ENCODE measurements around the gene ST8SIA2.

The ST8SIA2 gene

DNA sequence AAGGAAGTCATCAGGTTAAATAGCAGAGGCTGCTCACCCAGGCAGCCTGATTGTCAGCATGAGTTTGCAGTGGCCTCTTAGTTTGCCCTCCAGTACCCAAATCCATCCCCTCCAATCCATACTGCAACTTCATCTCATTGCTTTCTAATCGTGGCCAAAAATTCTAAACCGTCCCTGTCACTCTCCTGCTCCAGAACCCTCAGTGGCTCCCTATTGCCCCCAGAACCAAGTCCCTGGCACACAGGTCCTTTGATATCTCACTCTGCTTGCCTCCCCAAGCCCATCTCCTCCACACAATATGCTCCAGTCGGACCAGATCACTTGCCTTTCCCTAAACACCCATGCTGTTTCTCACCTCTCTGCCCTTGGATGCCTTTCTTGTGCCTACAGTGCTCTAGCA is 49.7 kb downstream of the ST8SIA2 start:
- no peaks in the 10 kb centered on the region for H3K9me3 Mint-ChIP-seq
- H3K27me3 Mint-ChIP-seq (ENCODE audit: low read depth), result no peaks in the 10 kb centered on the region
- no peaks in the 10 kb centered on the region for H3K36me3 Mint-ChIP-seq (ENCODE audit: low read depth)
- no peaks in the 10 kb centered on the region for H3K4me1 Mint-ChIP-seq (ENCODE audit: low read depth)
- no peak overlapping the region for H3K27ac Mint-ChIP-seq
- H3K4me3 Mint-ChIP-seq, result no peak overlapping the region

DNA sequence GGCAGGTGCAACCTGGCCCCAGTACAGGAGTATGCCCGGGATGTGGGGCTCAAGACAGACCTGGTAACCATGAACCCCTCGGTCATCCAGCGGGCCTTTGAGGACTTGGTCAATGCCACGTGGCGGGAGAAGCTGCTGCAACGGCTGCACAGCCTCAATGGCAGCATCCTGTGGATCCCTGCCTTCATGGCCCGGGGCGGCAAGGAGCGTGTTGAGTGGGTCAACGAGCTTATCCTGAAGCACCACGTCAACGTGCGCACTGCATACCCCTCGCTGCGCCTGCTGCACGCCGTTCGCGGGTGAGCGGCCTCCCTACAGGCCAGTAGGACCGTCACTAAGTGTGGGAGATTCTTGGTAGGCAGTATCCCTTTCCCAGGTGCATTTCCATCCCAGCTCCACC is 51.0 kb downstream of the ST8SIA2 start:
- no peaks in the 10 kb centered on the region for H3K9me3 Mint-ChIP-seq
- no peak overlapping the region for H3K4me3 Mint-ChIP-seq
- H3K36me3 Mint-ChIP-seq (ENCODE audit: low read depth), result no peaks in the 10 kb centered on the region
- H3K4me1 Mint-ChIP-seq (ENCODE audit: low read depth), result no peaks in the 10 kb centered on the region
- no peaks in the 10 kb centered on the region for H3K27me3 Mint-ChIP-seq (ENCODE audit: low read depth)
- H3K27ac Mint-ChIP-seq, result no peak overlapping the region

DNA sequence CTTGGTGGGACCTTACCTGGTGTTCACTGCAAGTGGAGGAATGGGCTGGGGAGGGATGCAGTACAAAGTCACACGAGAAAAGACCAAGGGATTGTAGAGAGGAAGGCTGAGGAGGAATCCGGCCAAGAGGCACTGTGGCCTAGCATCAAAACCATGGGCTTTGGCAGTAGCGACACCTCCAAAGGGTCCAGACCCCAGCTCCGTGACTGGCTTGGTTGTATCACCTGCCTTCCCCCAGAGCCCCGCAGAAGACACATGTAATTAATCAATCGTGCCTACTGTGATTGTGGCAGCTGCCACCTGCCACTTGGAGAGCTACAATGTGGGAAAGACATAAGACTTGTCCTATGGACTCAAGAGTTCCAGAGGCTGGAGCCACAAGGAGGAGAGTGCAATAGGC is 54.7 kb downstream of the ST8SIA2 start:
- no peaks in the 10 kb centered on the region for H3K4me1 Mint-ChIP-seq (ENCODE audit: low read depth)
- H3K36me3 Mint-ChIP-seq (ENCODE audit: low read depth), result no peaks in the 10 kb centered on the region
- no peak overlapping the region for H3K27ac Mint-ChIP-seq
- no peaks in the 10 kb centered on the region for H3K9me3 Mint-ChIP-seq
- no peak overlapping the region for H3K4me3 Mint-ChIP-seq
- no peaks in the 10 kb centered on the region for H3K27me3 Mint-ChIP-seq (ENCODE audit: low read depth)

DNA sequence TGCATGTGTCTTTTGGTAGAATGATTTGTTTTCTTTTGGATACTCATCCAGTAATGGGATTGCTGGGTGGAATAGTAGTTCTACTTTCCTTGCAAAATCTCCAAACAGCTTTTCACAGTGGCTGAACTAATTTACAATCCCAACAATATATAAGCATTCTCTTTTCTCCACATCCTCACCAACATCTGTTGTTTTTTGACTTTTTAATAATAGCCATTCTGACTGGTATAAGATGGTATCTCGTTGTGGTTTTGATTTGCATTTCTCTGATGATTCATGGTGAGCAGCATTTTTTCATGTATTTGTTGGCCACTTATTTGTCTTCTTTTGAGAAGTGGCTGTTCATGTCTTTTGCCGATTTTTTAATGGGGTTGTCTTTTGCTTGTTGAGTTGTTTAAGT is 55.8 kb downstream of the ST8SIA2 start:
- H3K27ac Mint-ChIP-seq, result no peak overlapping the region
- H3K4me1 Mint-ChIP-seq (ENCODE audit: low read depth), result no peaks in the 10 kb centered on the region
- no peaks in the 10 kb centered on the region for H3K36me3 Mint-ChIP-seq (ENCODE audit: low read depth)
- no peaks in the 10 kb centered on the region for H3K9me3 Mint-ChIP-seq
- H3K27me3 Mint-ChIP-seq (ENCODE audit: low read depth), result no peaks in the 10 kb centered on the region
- H3K4me3 Mint-ChIP-seq, result no peak overlapping the region

DNA sequence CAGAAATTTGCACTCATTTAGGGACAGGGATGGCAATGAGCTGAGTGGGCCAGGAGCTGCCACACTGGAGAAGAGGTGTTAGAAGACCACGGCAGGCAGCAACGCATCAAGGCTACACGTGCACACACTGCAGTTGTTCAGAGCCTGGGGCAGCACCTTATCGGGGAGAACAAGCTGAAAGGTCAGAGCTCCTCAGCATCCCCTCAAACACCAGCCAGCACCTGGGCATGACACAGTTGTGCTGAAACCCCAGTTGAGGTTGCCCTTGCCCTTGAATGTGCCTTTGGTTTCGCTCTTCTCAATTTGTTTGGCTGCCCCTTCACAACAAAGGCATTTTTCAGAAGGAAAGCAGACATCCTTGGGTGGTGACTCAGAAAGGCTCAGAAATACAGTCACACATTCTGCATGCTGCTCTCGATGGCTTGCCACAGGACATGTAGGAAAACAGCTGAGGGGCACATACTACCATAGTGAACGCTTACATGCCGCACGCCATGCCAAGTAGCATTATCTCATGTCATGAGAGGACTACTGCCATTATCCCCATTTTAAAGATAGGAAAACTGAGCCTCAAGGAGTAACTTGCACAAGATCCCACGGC is 57.6 kb downstream of the ST8SIA2 start:
- Mint-ChIP-seq H3K27ac (no peak overlapping the region), H3K4me3 (no peak overlapping the region), H3K4me1 (ENCODE audit: low read depth) (no peaks in the 10 kb centered on the region), H3K9me3 (no peaks in the 10 kb centered on the region), H3K36me3 (ENCODE audit: low read depth) (no peaks in the 10 kb centered on the region), H3K27me3 (ENCODE audit: low read depth) (no peaks in the 10 kb centered on the region)

DNA sequence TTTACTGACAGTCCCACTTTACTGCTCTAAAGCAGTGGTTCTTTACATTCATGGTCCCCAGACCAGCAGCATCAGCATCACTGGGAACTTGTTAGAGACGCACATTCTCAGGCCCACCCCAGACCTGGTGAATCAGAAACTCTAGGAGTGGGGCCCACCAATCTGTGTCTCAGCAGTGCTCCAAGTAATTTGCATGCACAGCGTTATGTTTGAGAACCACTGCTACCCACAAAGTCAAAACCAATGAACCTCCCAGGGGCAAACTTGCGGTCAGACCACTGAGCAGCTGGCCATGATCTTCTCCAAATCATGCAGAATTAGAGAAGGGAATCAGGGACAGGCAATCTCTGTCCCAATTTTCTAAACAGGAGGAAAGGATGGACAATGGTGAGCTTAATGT is 58.5 kb downstream of the ST8SIA2 start:
- Mint-ChIP-seq H3K4me3 (no peak overlapping the region), H3K9me3 (no peaks in the 10 kb centered on the region), H3K27ac (no peak overlapping the region), H3K4me1 (ENCODE audit: low read depth) (no peaks in the 10 kb centered on the region), H3K36me3 (ENCODE audit: low read depth) (no peaks in the 10 kb centered on the region), H3K27me3 (ENCODE audit: low read depth) (no peaks in the 10 kb centered on the region)

DNA sequence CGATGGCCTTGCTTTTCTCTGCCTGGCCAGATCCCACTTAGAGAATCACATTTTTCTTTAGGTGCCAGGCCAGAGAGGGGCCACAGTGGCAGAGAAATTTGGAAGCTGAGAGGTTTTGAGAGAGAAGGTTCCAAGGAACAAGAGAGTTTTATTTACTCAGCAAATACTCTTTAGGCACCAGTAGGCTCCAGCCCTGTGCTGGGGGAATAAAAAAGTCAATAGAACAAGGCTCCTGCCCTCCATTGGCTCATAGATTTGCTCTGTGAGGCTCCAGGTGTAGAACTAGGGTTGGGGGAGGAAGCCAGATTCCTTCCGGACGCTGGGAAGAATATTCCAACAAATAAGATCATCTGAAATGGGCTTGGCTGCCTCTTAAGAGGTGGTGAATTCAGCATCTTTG is 59.9 kb downstream of the ST8SIA2 start:
- Mint-ChIP-seq H3K36me3 (ENCODE audit: low read depth) (no peaks in the 10 kb centered on the region), H3K4me1 (ENCODE audit: low read depth) (no peaks in the 10 kb centered on the region), H3K27me3 (ENCODE audit: low read depth) (no peaks in the 10 kb centered on the region), H3K27ac (no peak overlapping the region), H3K4me3 (no peak overlapping the region), H3K9me3 (no peaks in the 10 kb centered on the region)

DNA sequence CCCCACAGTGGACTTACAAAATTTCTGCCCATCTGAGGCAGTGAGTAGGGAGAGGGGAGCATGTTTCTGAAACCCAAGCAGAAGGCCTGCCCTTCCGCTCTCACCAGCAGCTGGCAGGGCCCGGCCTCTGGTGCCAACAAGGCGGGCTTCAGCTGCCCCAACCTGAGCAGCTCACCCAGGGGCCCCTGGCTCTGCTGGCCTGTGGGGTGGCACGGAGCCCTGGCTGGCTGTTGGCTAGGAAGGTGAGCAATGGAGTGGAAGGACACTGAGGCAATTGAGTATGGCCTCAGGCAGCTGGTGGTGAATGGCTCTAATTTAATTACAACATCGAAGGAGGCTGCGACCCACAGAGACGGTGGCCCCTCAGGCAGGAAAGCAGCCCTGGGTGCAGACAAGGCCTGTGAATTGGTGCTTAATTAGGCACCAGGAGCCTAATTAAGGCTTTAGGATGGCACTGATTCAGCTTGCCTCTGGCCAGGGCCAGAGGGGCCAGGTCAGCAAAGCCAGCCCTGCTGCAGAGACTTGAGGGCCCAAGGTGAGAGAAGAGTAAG is 60.9 kb downstream of the ST8SIA2 start:
- H3K4me1 Mint-ChIP-seq (ENCODE audit: low read depth), result no peaks in the 10 kb centered on the region
- no peak overlapping the region for H3K4me3 Mint-ChIP-seq
- no peaks in the 10 kb centered on the region for H3K9me3 Mint-ChIP-seq
- H3K27me3 Mint-ChIP-seq (ENCODE audit: low read depth), result no peaks in the 10 kb centered on the region
- no peak overlapping the region for H3K27ac Mint-ChIP-seq
- no peaks in the 10 kb centered on the region for H3K36me3 Mint-ChIP-seq (ENCODE audit: low read depth)

DNA sequence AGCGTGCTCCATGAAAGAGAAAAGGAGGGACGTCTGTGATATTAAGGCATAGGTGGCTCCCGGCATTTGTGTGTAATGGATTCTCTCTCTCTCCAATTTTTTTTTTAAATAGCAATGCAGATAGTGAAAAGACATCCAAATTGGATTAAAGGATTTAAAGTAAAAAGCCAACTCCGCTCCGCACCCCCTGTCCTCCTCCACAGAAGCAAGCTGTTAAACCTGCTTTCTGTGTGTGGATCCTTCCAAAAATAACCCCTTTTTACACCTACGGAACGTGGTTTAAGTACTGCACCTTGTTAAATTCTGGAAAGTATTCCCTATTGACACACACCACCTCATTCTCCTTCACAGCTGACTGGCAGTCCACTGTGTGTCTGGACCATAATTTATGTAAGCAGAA is 61.6 kb downstream of the ST8SIA2 start:
- Mint-ChIP-seq H3K9me3 (no peaks in the 10 kb centered on the region), H3K4me1 (ENCODE audit: low read depth) (no peaks in the 10 kb centered on the region), H3K4me3 (no peak overlapping the region), H3K27ac (no peak overlapping the region), H3K27me3 (ENCODE audit: low read depth) (no peaks in the 10 kb centered on the region), H3K36me3 (ENCODE audit: low read depth) (no peaks in the 10 kb centered on the region)

DNA sequence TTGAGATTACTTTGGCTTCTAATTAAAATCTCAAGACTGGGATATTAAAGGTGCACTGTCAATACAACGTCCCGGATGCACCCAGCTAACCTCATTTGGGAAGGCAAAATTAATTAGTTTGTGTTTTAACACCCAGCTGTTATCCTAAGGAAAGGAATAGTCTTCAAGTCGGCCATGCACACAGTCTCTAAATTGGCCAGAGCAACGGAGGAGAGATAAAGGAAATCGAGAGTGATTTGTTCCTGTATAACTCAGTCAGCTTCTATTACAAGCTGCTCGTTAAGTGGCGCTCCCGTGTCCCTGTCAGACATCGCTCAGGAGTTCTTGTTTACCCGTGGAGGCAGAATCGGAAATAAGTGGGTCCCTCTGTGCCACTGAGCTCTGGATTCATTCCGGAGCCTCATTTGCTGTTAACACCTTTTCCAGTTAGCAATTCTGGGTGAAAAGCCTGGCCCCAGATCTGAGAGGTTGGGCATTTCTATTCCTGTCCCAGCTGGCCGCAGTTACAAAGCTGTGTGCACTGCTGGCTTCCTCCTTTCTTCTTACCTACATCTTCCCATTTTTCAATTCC is 63.9 kb downstream of the ST8SIA2 start:
- Mint-ChIP-seq H3K27me3 (ENCODE audit: low read depth) (peaks cover 3% of the 10 kb centered on the region), H3K27ac (no peak overlapping the region), H3K4me3 (no peak overlapping the region), H3K4me1 (ENCODE audit: low read depth) (no peaks in the 10 kb centered on the region), H3K9me3 (no peaks in the 10 kb centered on the region), H3K36me3 (ENCODE audit: low read depth) (no peaks in the 10 kb centered on the region)

DNA sequence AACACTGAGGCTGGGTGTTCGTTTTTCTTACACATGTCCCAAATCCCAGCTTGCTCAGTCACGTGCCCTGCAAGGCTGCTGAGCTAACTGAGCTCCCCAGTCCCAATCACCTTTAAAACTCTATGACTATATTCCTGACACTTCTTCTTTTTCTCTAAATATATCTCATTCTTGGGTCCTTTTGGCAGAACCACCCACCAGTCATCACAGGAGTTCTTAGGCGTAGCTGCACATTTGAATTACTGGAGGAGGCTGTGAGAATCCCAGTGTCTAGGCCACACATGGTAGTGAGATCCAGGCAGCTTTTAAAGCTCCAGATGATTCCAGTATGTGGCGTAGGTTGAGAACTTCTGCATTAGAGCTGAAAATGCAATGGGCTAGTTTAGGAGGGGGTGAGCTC is 66.3 kb downstream of the ST8SIA2 start:
- Mint-ChIP-seq H3K36me3 (ENCODE audit: low read depth) (no peaks in the 10 kb centered on the region), H3K9me3 (no peaks in the 10 kb centered on the region), H3K4me1 (ENCODE audit: low read depth) (no peaks in the 10 kb centered on the region), H3K27me3 (ENCODE audit: low read depth) (peaks cover 7% of the 10 kb centered on the region), H3K4me3 (no peak overlapping the region), H3K27ac (no peak overlapping the region)

DNA sequence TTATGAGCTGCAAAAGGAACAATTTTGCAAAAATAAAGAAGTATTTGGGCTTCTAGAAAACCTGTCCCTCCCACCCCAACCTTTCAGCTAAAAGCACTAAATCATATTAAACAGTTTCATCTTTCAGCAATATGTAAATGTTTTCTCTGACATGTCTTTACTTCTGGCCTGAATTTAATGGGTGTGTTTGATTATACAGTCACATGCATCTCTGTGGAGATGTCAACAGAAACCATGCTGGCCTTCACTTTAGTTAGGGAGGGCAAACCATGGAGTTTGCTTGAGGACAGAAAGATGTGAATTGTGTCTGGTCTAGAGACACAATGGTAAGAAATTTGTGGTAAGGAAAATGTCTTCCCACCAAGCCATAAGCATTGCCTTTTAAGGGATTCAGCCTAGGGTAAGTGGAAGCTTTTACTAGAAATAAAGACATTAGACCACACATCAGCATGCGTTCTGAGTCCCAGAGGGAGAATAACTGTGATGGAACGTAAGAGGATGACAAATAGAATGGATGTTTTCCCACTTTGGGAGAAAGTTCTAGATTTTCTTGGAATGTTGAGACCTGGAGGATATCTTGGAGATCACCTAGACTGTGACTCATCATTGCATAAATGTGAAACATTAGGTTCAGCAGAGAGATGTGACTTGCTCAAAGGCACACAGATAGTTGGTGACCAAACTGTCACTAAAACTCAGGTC is 68.9 kb downstream of the ST8SIA2 start:
- H3K36me3 Mint-ChIP-seq (ENCODE audit: low read depth), result no peaks in the 10 kb centered on the region
- no peak overlapping the region for H3K4me3 Mint-ChIP-seq
- peaks cover 7% of the 10 kb centered on the region for H3K27me3 Mint-ChIP-seq (ENCODE audit: low read depth)
- no peaks in the 10 kb centered on the region for H3K4me1 Mint-ChIP-seq (ENCODE audit: low read depth)
- H3K27ac Mint-ChIP-seq, result no peak overlapping the region
- no peaks in the 10 kb centered on the region for H3K9me3 Mint-ChIP-seq

DNA sequence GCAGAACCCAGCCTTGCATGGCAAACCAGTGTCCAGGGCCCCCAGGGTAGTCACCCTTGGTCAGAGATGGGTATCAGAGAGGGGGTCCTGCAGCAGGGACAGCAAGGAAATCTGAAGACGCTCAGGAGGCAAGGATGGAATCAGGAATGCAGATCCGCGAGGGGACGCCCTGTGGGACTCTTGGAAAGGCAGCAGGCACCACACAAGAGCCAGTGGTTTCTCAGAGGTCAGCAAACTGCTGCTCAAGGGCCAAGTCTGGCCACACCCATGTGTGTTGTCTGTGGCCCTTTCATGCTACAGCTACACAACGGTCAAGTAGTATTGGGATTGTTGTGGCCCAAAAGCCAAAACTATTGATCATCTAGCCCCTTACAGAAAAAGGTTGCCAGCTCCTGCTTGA is 69.7 kb downstream of the ST8SIA2 start:
- no peak overlapping the region for H3K27ac Mint-ChIP-seq
- no peak overlapping the region for H3K4me3 Mint-ChIP-seq
- H3K4me1 Mint-ChIP-seq (ENCODE audit: low read depth), result no peaks in the 10 kb centered on the region
- no peaks in the 10 kb centered on the region for H3K36me3 Mint-ChIP-seq (ENCODE audit: low read depth)
- H3K9me3 Mint-ChIP-seq, result no peaks in the 10 kb centered on the region
- H3K27me3 Mint-ChIP-seq (ENCODE audit: low read depth), result peaks cover 7% of the 10 kb centered on the region

DNA sequence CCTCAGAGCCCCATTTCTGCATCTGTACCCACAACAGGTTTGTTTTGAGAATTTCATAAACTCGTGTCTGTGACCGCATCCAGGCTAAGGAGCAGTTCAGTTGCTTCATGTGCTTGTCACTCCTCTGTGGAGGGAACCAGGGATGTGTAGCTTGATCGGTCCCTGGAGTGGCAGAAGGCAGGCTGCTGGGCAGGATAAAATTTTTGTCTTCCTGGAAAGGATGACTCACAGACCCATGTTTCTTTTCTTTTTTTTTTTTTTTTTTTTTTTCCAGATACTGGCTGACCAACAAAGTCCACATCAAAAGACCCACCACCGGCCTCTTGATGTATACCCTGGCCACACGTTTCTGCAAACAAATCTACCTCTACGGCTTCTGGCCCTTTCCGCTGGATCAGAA is 70.1 kb downstream of the ST8SIA2 start:
- no peak overlapping the region for H3K4me3 Mint-ChIP-seq
- H3K27me3 Mint-ChIP-seq (ENCODE audit: low read depth), result peaks cover 7% of the 10 kb centered on the region
- H3K27ac Mint-ChIP-seq, result no peak overlapping the region
- no peaks in the 10 kb centered on the region for H3K9me3 Mint-ChIP-seq
- H3K4me1 Mint-ChIP-seq (ENCODE audit: low read depth), result no peaks in the 10 kb centered on the region
- no peaks in the 10 kb centered on the region for H3K36me3 Mint-ChIP-seq (ENCODE audit: low read depth)

DNA sequence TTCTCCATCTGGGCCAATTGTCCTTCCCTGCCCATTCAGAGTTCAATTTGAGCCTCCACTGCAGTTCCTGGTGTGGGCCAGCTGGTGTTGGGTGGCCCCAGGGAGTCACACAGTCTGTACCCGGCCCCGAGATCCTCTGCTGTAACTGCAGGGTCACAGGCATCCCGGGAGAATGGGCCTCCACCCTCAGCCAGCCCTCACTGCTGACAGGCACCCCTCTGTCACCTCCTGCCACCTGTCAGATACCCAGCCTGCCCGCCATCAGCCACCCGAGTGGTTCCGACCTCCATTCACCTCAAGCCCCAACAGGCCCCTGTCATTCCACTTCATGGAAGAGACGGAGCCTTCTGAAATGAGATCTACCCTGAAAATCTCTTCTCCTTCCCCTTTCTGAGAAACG is 73.2 kb downstream of the ST8SIA2 start:
- Mint-ChIP-seq H3K9me3 (no peaks in the 10 kb centered on the region), H3K4me3 (no peak overlapping the region), H3K27me3 (ENCODE audit: low read depth) (peaks cover 4% of the 10 kb centered on the region)

More for the DNA sequence above, 73.2 kb downstream of the ST8SIA2 start:
- Mint-ChIP-seq H3K4me1 (ENCODE audit: low read depth) (no peaks in the 10 kb centered on the region), H3K27ac (no peak overlapping the region), H3K36me3 (ENCODE audit: low read depth) (no peaks in the 10 kb centered on the region)
